Thyroid gland (tissue), 4 donors: ENCODE data around the gene CHST13. TPM values are rescaled to one million over a fixed set of nuclear protein-coding genes. Genes with fewer than 3 reads are reported as not detected.
A peak's percentile ranks its signal among the peaks of the same experiment; 100 is the strongest.

Experiments
- DNase-seq, 2 donors: peaks; one replicate each; pipeline ENCODE4 v3.0.0-alpha.2; 2019
- H3K27ac ChIP-seq, 3 donors: fragments of 200-600 bp; sonication (generic); 1 replicate in 2 of 3; 2 replicates in 1 of 3; pipeline ENCODE4 v1.5.1; 2016 to 2019; ENCODE audit warnings: mild to moderate bottlenecking in 1 of 3, moderate library complexity in 1 of 3
- H3K27me3 ChIP-seq: fragments of 200-600 bp; sonication (generic); one replicate; pipeline ENCODE4 v1.5.1; 2019
- H3K36me3 ChIP-seq, 2 donors: fragments of 200-600 bp; sonication (generic); one replicate each; pipeline ENCODE4 v1.5.1; 2016 to 2019
- H3K4me1 ChIP-seq, 2 donors: fragments of 200-600 bp; sonication (generic); one replicate each; pipeline ENCODE4 v1.5.1; 2017 to 2019
- H3K4me3 ChIP-seq, 3 donors: fragments of 200-600 bp; sonication (generic); replicated peaks in 1 of 3; 1 replicate in 2 of 3; 2 replicates in 1 of 3; pipeline ENCODE4 v1.5.1; 2016; ENCODE audit warnings: mild to moderate bottlenecking in 1 of 3
- H3K9me3 ChIP-seq: fragments of 200-600 bp; sonication (generic); one replicate; pipeline ENCODE4 v1.5.1; 2017
- CTCF ChIP-seq, 6 experiments: fragments of 200-600 bp in 3 of 6; fragments of 450-650 bp in 3 of 6; sonication (generic) in 3 of 6; IDR thresholded peaks; one replicate each; pipeline ENCODE4 v1.5.1; 2016 to 2019; ENCODE audit warnings: antibody characterized with exemption in 6 of 6, mild to moderate bottlenecking in 2 of 6, inconsistent platforms in 1 of 6, moderate library complexity in 1 of 6
- POLR2A ChIP-seq, 2 donors: fragments of 450-650 bp; IDR thresholded peaks; one replicate each; pipeline ENCODE4 v1.6.1; 2017; ENCODE audit warnings: antibody characterized with exemption in 2 of 2, mild to moderate bottlenecking in 2 of 2, moderate library complexity in 1 of 2
- WGBS, 2 donors: methylation state at CpG; one replicate each; pipeline ENCODE4 v1.1.5; 2017; 5-methylcytosine and 5-hydroxymethylcytosine counted together
- intact Hi-C: fragments of 100-400 bp; cut with DNase I; formaldehyde crosslinking; loops from one replicate; pipeline ENCODE4 v1.15.1; 2023
- total RNA-seq, 4 donors: library from RNA; depleted of rRNA; stranded (reverse); fragments of >200 nt; gene quantifications; one replicate each; pipeline ENCODE4 v1.2.3, GENCODE V29; 2016

CHST13 gene
- total RNA-seq, 4 donors from 2014 or later: 0.13 to 0.56 TPM; not detected in 2

- Histone ChIP-seq H3K4me1 (peaks cover 0 to 8% of the 10 kb centered on the region in 2 donors), H3K9me3 (no peaks in the 10 kb centered on the region), H3K27me3 (no peaks in the 10 kb centered on the region), H3K27ac (no peak overlapping the region), H3K4me3 (no peak overlapping the region), H3K36me3 (no peaks in the 10 kb centered on the region)
- no peak for TF ChIP-seq POLR2A (IDR thresholded peaks at IDR 0.05)
- no peak for TF ChIP-seq CTCF (IDR thresholded peaks at IDR 0.05)
- WGBS, 2 donors: 79 to 91% methylated on average over 7 of the region's 7 CpGs
- no peak for DNase-seq
- intact Hi-C loops: no loop called here
Measured at GRCh38 chr3:126512026-126512425, 11.9 kb upstream of the CHST13 start.

GRCh38 chr3:126512916-126513650, 10.9 kb upstream of the CHST13 start:
- WGBS, 2 donors: 60 to 74% methylated on average over 10 to 12 of the region's 12 CpGs
- H3K9me3 ChIP-seq: no peaks in the 10 kb centered on the region
- no peaks in the 10 kb centered on the region for H3K27me3 ChIP-seq
- intact Hi-C loops: no loop called here
- H3K4me1 ChIP-seq: peaks cover 0 to 8% of the 10 kb centered on the region in 2 donors
- H3K27ac ChIP-seq: no peak overlapping the region
- no peak overlapping the region for H3K4me3 ChIP-seq
- no peaks in the 10 kb centered on the region for H3K36me3 ChIP-seq
- TF ChIP-seq POLR2A (IDR thresholded peaks at IDR 0.05) (no peak), CTCF (IDR thresholded peaks at IDR 0.05) (no peak)
- DNase-seq: peak; percentile 56 to 74

- 83 to 85% methylated on average over 11 of the region's 11 CpGs for WGBS, 2 donors
- no peak for TF ChIP-seq POLR2A (IDR thresholded peaks at IDR 0.05)
- TF ChIP-seq CTCF (IDR thresholded peaks at IDR 0.05): no peak
- no peak overlapping the region for H3K4me3 ChIP-seq
- H3K4me1 ChIP-seq: peaks cover 0 to 8% of the 10 kb centered on the region in 2 donors
- H3K9me3 ChIP-seq: no peaks in the 10 kb centered on the region
- no peak overlapping the region for H3K27ac ChIP-seq
- no peaks in the 10 kb centered on the region for H3K27me3 ChIP-seq
- intact Hi-C loops: no loop called here
- no peak for DNase-seq
- H3K36me3 ChIP-seq: no peaks in the 10 kb centered on the region
Measured at GRCh38 chr3:126514161-126514560, 9.8 kb upstream of the CHST13 start.

GRCh38 chr3:126515066-126515706, 8.8 kb upstream of the CHST13 start:
- intact Hi-C loops: no loop called here
- 74 to 92% methylated on average over 8 of the region's 8 CpGs for WGBS, 2 donors
- no peak overlapping the region for H3K4me3 ChIP-seq
- H3K36me3 ChIP-seq: no peaks in the 10 kb centered on the region
- no peaks in the 10 kb centered on the region for H3K27me3 ChIP-seq
- TF ChIP-seq CTCF (IDR thresholded peaks at IDR 0.05) (no peak), POLR2A (IDR thresholded peaks at IDR 0.05) (no peak)
- H3K9me3 ChIP-seq: no peaks in the 10 kb centered on the region
- H3K27ac ChIP-seq: no peak overlapping the region
- no peak for DNase-seq
- H3K4me1 ChIP-seq: peaks cover 0 to 8% of the 10 kb centered on the region in 2 donors
